ENCODE data around the gene SIGLEC12. TPM values are rescaled to one million over a fixed set of nuclear protein-coding genes. Genes with fewer than 3 reads are reported as not detected.

The SIGLEC12 gene
- total RNA-seq, 1 experiment from 2014 or later, result not detected

DNA sequence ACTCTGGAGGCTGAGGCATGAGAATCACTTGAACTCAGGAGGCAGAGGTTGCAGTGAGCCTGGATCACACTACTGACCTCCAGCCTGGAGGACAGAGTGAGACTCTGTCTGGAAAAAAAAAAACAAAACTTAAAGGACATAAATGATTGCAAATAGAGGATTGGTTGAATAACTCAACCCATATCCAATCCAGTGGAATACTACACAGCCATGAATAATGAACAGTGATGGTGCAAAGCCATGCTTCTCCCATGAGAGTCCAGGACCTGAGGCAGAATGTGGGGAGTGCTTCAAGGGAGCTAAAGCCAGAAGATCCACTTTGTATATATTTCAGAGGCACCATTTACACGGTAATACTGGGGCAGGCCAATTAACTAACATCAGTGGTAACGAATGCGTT, 25.4 kb downstream of the SIGLEC12 start:
- H3K4me3 Mint-ChIP-seq (ENCODE audit: unreplicated experiment), result no peak overlapping the region
- Histone ChIP-seq H3K36me3 (ENCODE audit: control insufficient read depth, insufficient read depth, low read length) (no peaks in the 10 kb centered on the region), H3K4me1 (peaks cover 29% of the 10 kb centered on the region), H3K4me3 (ENCODE audit: low read depth, low read length) (no peak overlapping the region), H3K9me3 (0 out of 2 replicates have a peak, but pooled peaks cover 3% of the 10 kb centered on the region), H3K27me3 (replicated peaks; ENCODE audit: control insufficient read depth, insufficient read depth, low read length) (no peaks in the 10 kb centered on the region)
- H3K36me3 Mint-ChIP-seq (ENCODE audit: insufficient read depth, unreplicated experiment), result peaks cover 5% of the 10 kb centered on the region
- no peak for DNase-seq
- intact Hi-C loops (cut with micrococcal nuclease; ENCODE audit: unreplicated experiment), result no loop called here
- TF ChIP-seq, protein P1, sequence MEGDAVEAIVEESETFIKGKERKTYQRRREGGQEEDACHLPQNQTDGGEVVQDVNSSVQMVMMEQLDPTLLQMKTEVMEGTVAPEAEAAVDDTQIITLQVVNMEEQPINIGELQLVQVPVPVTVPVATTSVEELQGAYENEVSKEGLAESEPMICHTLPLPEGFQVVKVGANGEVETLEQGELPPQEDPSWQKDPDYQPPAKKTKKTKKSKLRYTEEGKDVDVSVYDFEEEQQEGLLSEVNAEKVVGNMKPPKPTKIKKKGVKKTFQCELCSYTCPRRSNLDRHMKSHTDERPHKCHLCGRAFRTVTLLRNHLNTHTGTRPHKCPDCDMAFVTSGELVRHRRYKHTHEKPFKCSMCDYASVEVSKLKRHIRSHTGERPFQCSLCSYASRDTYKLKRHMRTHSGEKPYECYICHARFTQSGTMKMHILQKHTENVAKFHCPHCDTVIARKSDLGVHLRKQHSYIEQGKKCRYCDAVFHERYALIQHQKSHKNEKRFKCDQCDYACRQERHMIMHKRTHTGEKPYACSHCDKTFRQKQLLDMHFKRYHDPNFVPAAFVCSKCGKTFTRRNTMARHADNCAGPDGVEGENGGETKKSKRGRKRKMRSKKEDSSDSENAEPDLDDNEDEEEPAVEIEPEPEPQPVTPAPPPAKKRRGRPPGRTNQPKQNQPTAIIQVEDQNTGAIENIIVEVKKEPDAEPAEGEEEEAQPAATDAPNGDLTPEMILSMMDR (IDR thresholded peaks at IDR 0.05; ENCODE audit: insufficient read depth in 1 of 2, low read depth in 1 of 2, low read length in 1 of 2, severe bottlenecking in 1 of 2, unreplicated experiment in 1 of 2), result no peak
- H3K4me1 Mint-ChIP-seq (ENCODE audit: low read depth, unreplicated experiment), result peaks cover 24% of the 10 kb centered on the region
- CTCF ChIA-PET, result no interaction called here
- no peaks in the 10 kb centered on the region for H3K27me3 Mint-ChIP-seq (ENCODE audit: insufficient read depth, unreplicated experiment)
- POLR2A ChIA-PET, result no interaction called here
- peak overlapping the region; percentile 79 for H3K27ac Mint-ChIP-seq (ENCODE audit: unreplicated experiment)
- peaks cover 10% of the 10 kb centered on the region for H3K9me3 Mint-ChIP-seq (ENCODE audit: unreplicated experiment)
- no TSS peak for BruUV-seq (replicated peaks)

DNA sequence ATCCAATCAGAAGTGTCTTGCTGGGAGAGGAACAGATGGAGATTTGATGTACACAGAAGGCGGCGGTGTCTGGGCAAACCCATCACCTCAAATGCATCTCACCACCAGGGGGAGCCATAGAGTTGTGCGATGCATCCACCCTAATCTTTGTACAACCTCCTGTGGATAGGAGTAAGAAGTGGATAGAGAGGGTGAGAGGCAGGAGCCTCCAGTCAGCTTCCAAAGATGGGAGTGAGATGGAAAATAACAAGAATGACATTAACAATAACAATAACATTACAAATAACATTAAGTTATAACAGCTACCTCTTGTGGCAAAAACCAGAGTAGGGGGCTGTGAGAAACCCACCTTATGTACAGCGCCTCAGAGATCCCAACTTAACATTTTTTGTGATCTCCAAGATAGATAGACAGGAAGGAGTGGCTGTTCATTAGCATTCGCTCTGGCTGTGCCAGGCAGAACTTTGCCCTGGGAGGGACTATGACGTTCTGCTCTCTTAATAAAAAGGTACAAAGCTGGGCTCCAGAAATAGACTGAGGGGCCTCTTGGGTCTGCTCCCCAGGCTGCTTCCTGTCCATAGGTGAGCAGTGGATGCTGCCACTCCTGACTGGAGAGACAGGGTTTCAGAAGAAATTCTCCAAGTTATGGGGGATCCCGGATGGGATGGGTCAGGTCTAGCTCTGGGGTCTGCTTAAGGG, 28.4 kb downstream of the SIGLEC12 start:
- Mint-ChIP-seq H3K4me3 (ENCODE audit: unreplicated experiment) (no peak overlapping the region), H3K27me3 (ENCODE audit: insufficient read depth, unreplicated experiment) (no peaks in the 10 kb centered on the region), H3K9me3 (ENCODE audit: unreplicated experiment) (peaks cover 10% of the 10 kb centered on the region), H3K36me3 (ENCODE audit: insufficient read depth, unreplicated experiment) (peaks cover 5% of the 10 kb centered on the region), H3K4me1 (ENCODE audit: low read depth, unreplicated experiment) (peaks cover 24% of the 10 kb centered on the region), H3K27ac (ENCODE audit: unreplicated experiment) (no peak overlapping the region)
- ChIA-PET POLR2A (no interaction called here), CTCF (interaction anchor here (0.7 to 3.4 kb wide), 5 partner anchors 46 to 184 kb away, joined by 3 to 19 read pairs (median 4); no protein-coding TSS in a partner anchor)
- peaks cover 29% of the 10 kb centered on the region for H3K4me1 ChIP-seq
- 0 out of 2 replicates have a peak, but pooled peaks cover 3% of the 10 kb centered on the region for H3K9me3 ChIP-seq
- TF ChIP-seq, protein P1 (IDR thresholded peaks at IDR 0.05; ENCODE audit: insufficient read depth in 1 of 2, low read depth in 1 of 2, low read length in 1 of 2, severe bottlenecking in 1 of 2, unreplicated experiment in 1 of 2), result peak; percentile 81 to 88
- no peaks in the 10 kb centered on the region for H3K27me3 ChIP-seq (replicated peaks; ENCODE audit: control insufficient read depth, insufficient read depth, low read length)
- peak; percentile 83 to 86 for DNase-seq
- intact Hi-C loops (cut with micrococcal nuclease; ENCODE audit: unreplicated experiment), result loop anchor here (1.0 kb wide), 2 partner anchors 42 to 184 kb away; no protein-coding TSS in a partner anchor
- no peaks in the 10 kb centered on the region for H3K36me3 ChIP-seq (ENCODE audit: control insufficient read depth, insufficient read depth, low read length)
- BruUV-seq (replicated peaks), result no TSS peak
- H3K4me3 ChIP-seq (ENCODE audit: low read depth, low read length), result no peak overlapping the region

DNA sequence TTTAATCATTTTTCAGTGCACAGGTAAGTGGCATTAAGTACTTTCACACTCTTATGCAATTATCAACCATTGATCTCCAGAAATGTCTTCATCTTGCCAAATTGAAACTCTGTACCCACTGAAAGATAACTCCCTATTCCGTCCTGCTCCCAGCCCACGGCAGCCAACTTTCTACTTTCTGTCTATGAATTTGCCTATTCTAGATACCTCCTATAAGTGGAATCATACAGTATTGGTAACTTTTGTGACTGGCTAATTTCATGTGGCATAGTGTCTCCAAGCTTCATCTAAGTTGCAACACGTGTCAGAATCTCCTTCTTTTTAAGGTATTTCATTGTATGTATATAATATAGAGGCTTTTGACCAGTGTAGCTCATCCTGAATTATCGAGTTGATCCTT, 29.0 kb downstream of the SIGLEC12 start:
- POLR2A ChIA-PET, result no interaction called here
- Mint-ChIP-seq H3K4me3 (ENCODE audit: unreplicated experiment) (no peak overlapping the region), H3K27ac (ENCODE audit: unreplicated experiment) (no peak overlapping the region)

More for the DNA sequence above, 29.0 kb downstream of the SIGLEC12 start:
- no TSS peak for BruUV-seq (replicated peaks)
- Histone ChIP-seq H3K9me3 (0 out of 2 replicates have a peak, but pooled peaks cover 3% of the 10 kb centered on the region), H3K4me3 (ENCODE audit: low read depth, low read length) (no peak overlapping the region), H3K27me3 (replicated peaks; ENCODE audit: control insufficient read depth, insufficient read depth, low read length) (no peaks in the 10 kb centered on the region), H3K36me3 (ENCODE audit: control insufficient read depth, insufficient read depth, low read length) (no peaks in the 10 kb centered on the region), H3K4me1 (peaks cover 29% of the 10 kb centered on the region)
- TF ChIP-seq, protein P1 (IDR thresholded peaks at IDR 0.05; ENCODE audit: insufficient read depth in 1 of 2, low read depth in 1 of 2, low read length in 1 of 2, severe bottlenecking in 1 of 2, unreplicated experiment in 1 of 2), result no peak
- H3K4me1 Mint-ChIP-seq (ENCODE audit: low read depth, unreplicated experiment), result peaks cover 22% of the 10 kb centered on the region
- no peaks in the 10 kb centered on the region for H3K27me3 Mint-ChIP-seq (ENCODE audit: insufficient read depth, unreplicated experiment)
- intact Hi-C loops (cut with micrococcal nuclease; ENCODE audit: unreplicated experiment), result loop anchor here (1.0 kb wide), 2 partner anchors 43 to 185 kb away; no protein-coding TSS in a partner anchor
- CTCF ChIA-PET, result interaction anchor here (0.7 to 3.4 kb wide), 5 partner anchors 47 to 185 kb away, joined by 3 to 19 read pairs (median 4); no protein-coding TSS in a partner anchor
- peaks cover 10% of the 10 kb centered on the region for H3K9me3 Mint-ChIP-seq (ENCODE audit: unreplicated experiment)
- peaks cover 5% of the 10 kb centered on the region for H3K36me3 Mint-ChIP-seq (ENCODE audit: insufficient read depth, unreplicated experiment)
- no peak for DNase-seq

Measured in Caco-2 (cell line).